Measurements from ENCODE around the gene PPARA.

Gene PPARA

GRCh38 chr22:46178755-46179505 lies 28.6 kb downstream of the PPARA start:
- H3K36me3 ChIP-seq (ENCODE audit: control insufficient read depth, insufficient read depth, low read length), result no peaks in the 10 kb centered on the region

GRCh38 chr22:46179748-46180147 lies 29.4 kb downstream of the PPARA start:
- WGBS, 2 experiments (ENCODE audit: insufficient coverage in 2 of 2), result no CpG with 5 or more reads among the region's 1 CpG
- H3K4me3 ChIP-seq (ENCODE audit: extremely low read depth, insufficient read depth, low read length, poor library complexity, severe bottlenecking), result no peak overlapping the region
- H3K36me3 ChIP-seq (ENCODE audit: control insufficient read depth, insufficient read depth, low read length), result no peaks in the 10 kb centered on the region
- H3K4me1 ChIP-seq (ENCODE audit: control insufficient read depth, insufficient read depth, low read length, poor library complexity, severe bottlenecking), result no peaks in the 10 kb centered on the region
- peaks cover 13% of the 10 kb centered on the region for H3K9me3 ChIP-seq (ENCODE audit: control insufficient read depth, low read length)
- H3K27ac ChIP-seq (ENCODE audit: low read depth, low read length, severe bottlenecking), result no peak overlapping the region

More at GRCh38 chr22:46178755-46179505, 28.6 kb downstream of the PPARA start:
- no peak overlapping the region for H3K4me3 ChIP-seq (ENCODE audit: extremely low read depth, insufficient read depth, low read length, poor library complexity, severe bottlenecking)
- no peaks in the 10 kb centered on the region for H3K4me1 ChIP-seq (ENCODE audit: control insufficient read depth, insufficient read depth, low read length, poor library complexity, severe bottlenecking)
- H3K27ac ChIP-seq (ENCODE audit: low read depth, low read length, severe bottlenecking), result no peak overlapping the region
- WGBS, 2 experiments (ENCODE audit: insufficient coverage in 2 of 2), result 88 to 96% methylated on average over 2 to 3 of the region's 4 CpGs
- H3K9me3 ChIP-seq (ENCODE audit: control insufficient read depth, low read length), result peaks cover 13% of the 10 kb centered on the region

GRCh38 chr22:46180370-46181137 lies 30.2 kb downstream of the PPARA start:
- Histone ChIP-seq H3K27ac (ENCODE audit: low read depth, low read length, severe bottlenecking) (no peak overlapping the region), H3K4me1 (ENCODE audit: control insufficient read depth, insufficient read depth, low read length, poor library complexity, severe bottlenecking) (no peaks in the 10 kb centered on the region), H3K36me3 (ENCODE audit: control insufficient read depth, insufficient read depth, low read length) (no peaks in the 10 kb centered on the region), H3K4me3 (ENCODE audit: extremely low read depth, insufficient read depth, low read length, poor library complexity, severe bottlenecking) (no peak overlapping the region), H3K9me3 (ENCODE audit: control insufficient read depth, low read length) (peaks cover 13% of the 10 kb centered on the region)
- WGBS, 2 experiments (ENCODE audit: insufficient coverage in 2 of 2), result 91 to 94% methylated on average over 12 of the region's 12 CpGs

- 83 to 84% methylated on average over 2 to 4 of the region's 5 CpGs for WGBS, 2 experiments (ENCODE audit: insufficient coverage in 2 of 2)
- Histone ChIP-seq H3K4me3 (ENCODE audit: extremely low read depth, insufficient read depth, low read length, poor library complexity, severe bottlenecking) (no peak overlapping the region), H3K36me3 (ENCODE audit: control insufficient read depth, insufficient read depth, low read length) (no peaks in the 10 kb centered on the region), H3K27ac (ENCODE audit: low read depth, low read length, severe bottlenecking) (no peak overlapping the region), H3K4me1 (ENCODE audit: control insufficient read depth, insufficient read depth, low read length, poor library complexity, severe bottlenecking) (no peaks in the 10 kb centered on the region), H3K9me3 (ENCODE audit: control insufficient read depth, low read length) (peaks cover 13% of the 10 kb centered on the region)
These were observed 33.4 kb downstream of the PPARA start for GRCh38 chr22:46183733-46184132.

GRCh38 chr22:46185283-46185682 lies 35.0 kb downstream of the PPARA start:
- Histone ChIP-seq H3K27ac (ENCODE audit: low read depth, low read length, severe bottlenecking) (no peak overlapping the region), H3K36me3 (ENCODE audit: control insufficient read depth, insufficient read depth, low read length) (no peaks in the 10 kb centered on the region), H3K9me3 (ENCODE audit: control insufficient read depth, low read length) (peaks cover 10% of the 10 kb centered on the region), H3K4me3 (ENCODE audit: extremely low read depth, insufficient read depth, low read length, poor library complexity, severe bottlenecking) (no peak overlapping the region), H3K4me1 (ENCODE audit: control insufficient read depth, insufficient read depth, low read length, poor library complexity, severe bottlenecking) (no peaks in the 10 kb centered on the region)
- WGBS, 2 experiments (ENCODE audit: insufficient coverage in 2 of 2), result no CpG with 5 or more reads among the region's 2 CpGs

GRCh38 chr22:46187862-46188261 lies 37.5 kb downstream of the PPARA start:
- no peak overlapping the region for H3K4me3 ChIP-seq (ENCODE audit: extremely low read depth, insufficient read depth, low read length, poor library complexity, severe bottlenecking)
- no peaks in the 10 kb centered on the region for H3K36me3 ChIP-seq (ENCODE audit: control insufficient read depth, insufficient read depth, low read length)
- WGBS, 2 experiments (ENCODE audit: insufficient coverage in 2 of 2), result 82 to 90% methylated on average over 2 to 3 of the region's 3 CpGs
- no peaks in the 10 kb centered on the region for H3K9me3 ChIP-seq (ENCODE audit: control insufficient read depth, low read length)
- no peak overlapping the region for H3K27ac ChIP-seq (ENCODE audit: low read depth, low read length, severe bottlenecking)
- H3K4me1 ChIP-seq (ENCODE audit: control insufficient read depth, insufficient read depth, low read length, poor library complexity, severe bottlenecking), result no peaks in the 10 kb centered on the region

GRCh38 chr22:46192210-46192993 lies 42.1 kb downstream of the PPARA start:
- WGBS, 2 experiments (ENCODE audit: insufficient coverage in 2 of 2), result 92 to 100% methylated on average over 1 to 4 of the region's 5 CpGs
- no peak overlapping the region for H3K4me3 ChIP-seq (ENCODE audit: extremely low read depth, insufficient read depth, low read length, poor library complexity, severe bottlenecking)
- no peak overlapping the region for H3K27ac ChIP-seq (ENCODE audit: low read depth, low read length, severe bottlenecking)
- no peaks in the 10 kb centered on the region for H3K4me1 ChIP-seq (ENCODE audit: control insufficient read depth, insufficient read depth, low read length, poor library complexity, severe bottlenecking)
- H3K9me3 ChIP-seq (ENCODE audit: control insufficient read depth, low read length), result no peaks in the 10 kb centered on the region
- H3K36me3 ChIP-seq (ENCODE audit: control insufficient read depth, insufficient read depth, low read length), result no peaks in the 10 kb centered on the region

- Histone ChIP-seq H3K4me3 (ENCODE audit: extremely low read depth, insufficient read depth, low read length, poor library complexity, severe bottlenecking) (no peak overlapping the region), H3K36me3 (ENCODE audit: control insufficient read depth, insufficient read depth, low read length) (no peaks in the 10 kb centered on the region), H3K27ac (ENCODE audit: low read depth, low read length, severe bottlenecking) (no peak overlapping the region), H3K9me3 (ENCODE audit: control insufficient read depth, low read length) (no peaks in the 10 kb centered on the region), H3K4me1 (ENCODE audit: control insufficient read depth, insufficient read depth, low read length, poor library complexity, severe bottlenecking) (no peaks in the 10 kb centered on the region)
- WGBS, 2 experiments (ENCODE audit: insufficient coverage in 2 of 2), result 77 to 92% methylated on average over 7 of the region's 8 CpGs
These were observed 43.6 kb downstream of the PPARA start for GRCh38 chr22:46193898-46194310.

- no peaks in the 10 kb centered on the region for H3K9me3 ChIP-seq (ENCODE audit: control insufficient read depth, low read length)
- no peaks in the 10 kb centered on the region for H3K4me1 ChIP-seq (ENCODE audit: control insufficient read depth, insufficient read depth, low read length, poor library complexity, severe bottlenecking)
- H3K4me3 ChIP-seq (ENCODE audit: extremely low read depth, insufficient read depth, low read length, poor library complexity, severe bottlenecking), result no peak overlapping the region
- H3K36me3 ChIP-seq (ENCODE audit: control insufficient read depth, insufficient read depth, low read length), result no peaks in the 10 kb centered on the region
- 87 to 91% methylated on average over 16 to 17 of the region's 18 CpGs for WGBS, 2 experiments (ENCODE audit: insufficient coverage in 2 of 2)
- no peak overlapping the region for H3K27ac ChIP-seq (ENCODE audit: low read depth, low read length, severe bottlenecking)
These were observed 45.3 kb downstream of the PPARA start for GRCh38 chr22:46195487-46196165.

GRCh38 chr22:46196278-46196677 lies 46.0 kb downstream of the PPARA start:
- no peaks in the 10 kb centered on the region for H3K9me3 ChIP-seq (ENCODE audit: control insufficient read depth, low read length)
- no peaks in the 10 kb centered on the region for H3K36me3 ChIP-seq (ENCODE audit: control insufficient read depth, insufficient read depth, low read length)
- peaks cover under 1% of the 10 kb centered on the region for H3K4me1 ChIP-seq (ENCODE audit: control insufficient read depth, insufficient read depth, low read length, poor library complexity, severe bottlenecking)
- H3K4me3 ChIP-seq (ENCODE audit: extremely low read depth, insufficient read depth, low read length, poor library complexity, severe bottlenecking), result no peak overlapping the region
- no peak overlapping the region for H3K27ac ChIP-seq (ENCODE audit: low read depth, low read length, severe bottlenecking)
- WGBS, 2 experiments (ENCODE audit: insufficient coverage in 2 of 2), result 95 to 99% methylated on average over 5 to 7 of the region's 8 CpGs
